Calu3 (cell line): Measurements from ENCODE around the gene OXT. TPM values are rescaled to one million over a fixed set of nuclear protein-coding genes. Genes with fewer than 3 reads are reported as not detected.
"Not testable (repeated sequence)": the region's sequence is repeated elsewhere in the genome, so short reads cannot be mapped to it uniquely, and the experiment has no call there.

Source experiments
- Bru-seq: library from RNA; stranded (reverse); fragments of 400-500 nt; gene quantifications from one replicate; lab custom pipeline; 2021; lab: Mats Ljungman, UMichigan
- BruChase-seq, 2 experiments: library from RNA; stranded (reverse); fragments of 400-500 nt; gene quantifications; one replicate each; lab custom pipeline; 2021; lab: Mats Ljungman, UMichigan
- BruUV-seq: library from RNA; stranded (reverse); fragments of 400-500 nt; replicated peaks from 2 replicates; lab custom pipeline; 2021; lab: Mats Ljungman, UMichigan
- CTCF ChIA-PET: fragments of 300-600 bp; sonication (Branson Sonifier 250); formaldehyde crosslinking; loops from one replicate; lab custom pipeline; 2022; ENCODE audit warnings: antibody characterized with exemption; lab: Charles Lee
- DNase-seq: peaks from one replicate; pipeline ENCODE4 v3.0.0; 2022
- H3K27ac Mint-ChIP-seq: one replicate; pipeline ENCODE4 v1.8.0; 2022; ENCODE audit warnings: mixed read lengths; ENCODE audit not compliant: unreplicated experiment
- H3K27me3 Mint-ChIP-seq: one replicate; pipeline ENCODE4 v1.8.0; 2022; ENCODE audit warnings: mixed read lengths; ENCODE audit not compliant: unreplicated experiment
- H3K36me3 Mint-ChIP-seq: one replicate; pipeline ENCODE4 v1.8.0; 2022; ENCODE audit warnings: mild to moderate bottlenecking, moderate library complexity, mixed read lengths; ENCODE audit not compliant: insufficient read depth, unreplicated experiment
- H3K4me1 Mint-ChIP-seq: one replicate; pipeline ENCODE4 v1.8.0; 2022; ENCODE audit warnings: mild to moderate bottlenecking, low read depth, mixed read lengths; ENCODE audit not compliant: unreplicated experiment
- H3K4me3 Mint-ChIP-seq: one replicate; pipeline ENCODE4 v1.8.0; 2022; ENCODE audit warnings: mild to moderate bottlenecking, low read depth, moderate library complexity, mixed read lengths; ENCODE audit not compliant: unreplicated experiment
- H3K9me3 Mint-ChIP-seq: one replicate; pipeline ENCODE4 v1.8.0; 2022; ENCODE audit warnings: low read depth, mixed read lengths; ENCODE audit not compliant: unreplicated experiment
- CTCF ChIP-seq: fragments of 200-600 bp; IDR thresholded peaks from one replicate; pipeline ENCODE4 v1.8.0; 2022; ENCODE audit warnings: antibody characterized with exemption; ENCODE audit not compliant: unreplicated experiment
- intact Hi-C: fragments of 100-400 bp; cut with micrococcal nuclease; formaldehyde crosslinking; loops from one replicate; pipeline ENCODE4 v1.10.0; 2022; ENCODE audit not compliant: unreplicated experiment
- long read RNA-seq: library from polyadenylated mRNA; stranded (forward); transcript quantifications from one replicate; pipeline ENCODE4 v2.0.0, GENCODE V29; 2022
- total RNA-seq: library from RNA; stranded (reverse); gene quantifications from 2 replicates; pipeline ENCODE4 v1.2.3, GENCODE V29; 2022

OXT gene
- total RNA-seq: not detected in 2 replicates
- not detected for Bru-seq, nascent RNA
- BruChase-seq, experiment 1, labeled RNA remaining after a 6-hour chase: not detected
- percentile 18 among the genes with signal in this experiment for BruChase-seq, experiment 2, labeled RNA remaining after a 2-hour chase
- long read RNA-seq: 0 reads

- Mint-ChIP-seq H3K27ac (peak within 1 kb of the TSS; percentile 69), H3K4me1 (peaks cover 7% of the 10 kb centered on the region), H3K4me3 (peak within 1 kb of the TSS; percentile 55), H3K36me3 (no peaks in the 10 kb centered on the region), H3K27me3 (peaks cover 16% of the 10 kb centered on the region), H3K9me3 (no peaks in the 10 kb centered on the region)
- DNase-seq: no peak
- TF ChIP-seq CTCF: no peak
- CTCF ChIA-PET: no interaction called here
- intact Hi-C loops: no loop called here
- no TSS peak for BruUV-seq
Observed at GRCh38 chr20:3071610-3072529, at the start of gene OXT. Gene OXT (plus strand): TSS chr20:3071620. CDS start chr20:3071656, 36 bp downstream.

- no peaks in the 10 kb centered on the region for H3K4me1 Mint-ChIP-seq
- TF ChIP-seq CTCF: no peak
- H3K4me3 Mint-ChIP-seq: no peak overlapping the region
- intact Hi-C loops: no loop called here
- H3K9me3 Mint-ChIP-seq: no peaks in the 10 kb centered on the region
- no peaks in the 10 kb centered on the region for H3K27me3 Mint-ChIP-seq
- DNase-seq: no peak
- CTCF ChIA-PET: no interaction called here
- no peak overlapping the region for H3K27ac Mint-ChIP-seq
- peaks cover 5% of the 10 kb centered on the region for H3K36me3 Mint-ChIP-seq
- BruUV-seq: no TSS peak
Observed at GRCh38 chr20:3021777-3022176, 49.6 kb upstream of the OXT start.

GRCh38 chr20:3022559-3023490 is 48.6 kb upstream of the OXT start:
- H3K9me3 Mint-ChIP-seq, DNase-seq, H3K27ac Mint-ChIP-seq, intact Hi-C loops, CTCF ChIA-PET, H3K4me1 Mint-ChIP-seq, BruUV-seq, H3K27me3 Mint-ChIP-seq, H3K4me3 Mint-ChIP-seq, H3K36me3 Mint-ChIP-seq: not testable (repeated sequence)

- intact Hi-C loops: no loop called here
- Mint-ChIP-seq H3K4me1 (no peaks in the 10 kb centered on the region), H3K27me3 (no peaks in the 10 kb centered on the region), H3K9me3 (no peaks in the 10 kb centered on the region), H3K36me3 (peaks cover 5% of the 10 kb centered on the region), H3K4me3 (no peak overlapping the region), H3K27ac (no peak overlapping the region)
- TF ChIP-seq CTCF: no peak
- no peak for DNase-seq
- CTCF ChIA-PET: no interaction called here
- no TSS peak for BruUV-seq
Observed at GRCh38 chr20:3027987-3028386, 43.4 kb upstream of the OXT start.
